Sigmoid colon (tissue), 7 donors: ENCODE data around the gene ADA. TPM values are rescaled to one million over a fixed set of nuclear protein-coding genes. Genes with fewer than 3 reads are reported as not detected.

ENCODE experiments used
- DNase-seq: peaks from one replicate; pipeline ENCODE4 v3.0.0-alpha.2; 2019
- H3K27ac ChIP-seq, 4 donors: fragments of 200-600 bp; sonication (generic); one replicate each; pipeline ENCODE4 v1.5.1; 2016 to 2019; ENCODE audit warnings: mild to moderate bottlenecking in 1 of 4
- H3K27me3 ChIP-seq, 3 donors: fragments of 200-600 bp; sonication (generic); one replicate each; pipeline ENCODE4 v1.5.1; 2019; ENCODE audit warnings: mild to moderate bottlenecking in 1 of 3
- H3K36me3 ChIP-seq, 4 donors: fragments of 200-600 bp; sonication (generic); one replicate each; pipeline ENCODE4 v1.5.1; 2016 to 2019
- H3K4me1 ChIP-seq, 4 donors: fragments of 200-600 bp; sonication (generic); one replicate each; pipeline ENCODE4 v1.5.1; 2017 to 2019
- H3K4me3 ChIP-seq, 4 donors: fragments of 200-600 bp; sonication (generic); one replicate each; pipeline ENCODE4 v1.5.1; 2017 to 2019; ENCODE audit warnings: mild to moderate bottlenecking in 2 of 4, moderate library complexity in 1 of 4
- H3K9me3 ChIP-seq, 4 donors: fragments of 200-600 bp in 3 of 4; sonication (generic) in 3 of 4; one replicate each; pipeline versions ENCODE4 v1.5.1 to v1.6.1; 2013 to 2019
- CTCF ChIP-seq, 4 experiments: fragments of 450-650 bp in 3 of 4; fragments of 200-600 bp in 1 of 4; IDR thresholded peaks; one replicate each; pipeline ENCODE4 v1.5.1; 2016 to 2019; ENCODE audit warnings: antibody characterized with exemption in 4 of 4, mild to moderate bottlenecking in 3 of 4, moderate library complexity in 2 of 4
- EP300 ChIP-seq, 4 donors: sonication (generic); formaldehyde crosslinking; IDR thresholded peaks; one replicate each; pipeline ENCODE4 v1.6.1; 2017; ENCODE audit warnings: antibody characterized with exemption in 4 of 4
- POLR2A ChIP-seq, 2 donors: fragments of 450-650 bp; IDR thresholded peaks; one replicate each; pipeline ENCODE4 v1.6.1; 2016; ENCODE audit warnings: antibody characterized with exemption in 2 of 2, mild to moderate bottlenecking in 2 of 2, moderate library complexity in 2 of 2
- POLR2AphosphoS5 ChIP-seq, 4 donors: sonication (generic); formaldehyde crosslinking; IDR thresholded peaks; one replicate each; pipeline ENCODE4 v1.6.1; 2017; ENCODE audit warnings: antibody characterized with exemption in 4 of 4
- WGBS, 2 donors: extraction: QIAGEN DNeasy Blood & Tissue Kit; methylation state at CpG; one replicate each; pipeline ENCODE4 v1.1.7; 2013; 5-methylcytosine and 5-hydroxymethylcytosine counted together
- intact Hi-C: fragments of 100-400 bp; cut with DNase I; formaldehyde crosslinking; loops from one replicate; pipeline ENCODE4 v1.15.1; 2023
- polyA plus RNA-seq, 3 donors: library from polyadenylated mRNA; stranded (reverse); fragments of 200-250 nt; gene quantifications; one replicate each; pipeline ENCODE4 v1.2.3, GENCODE V29; 2013
- total RNA-seq, 4 donors: library from RNA; depleted of rRNA; stranded (reverse); fragments of >200 nt; gene quantifications; one replicate each; pipeline ENCODE4 v1.1.0, GENCODE V29; 2016
- donor health status: healthy with polysubstance abuse.
- donor health status: Bipolar disorder and iron deficiency.
- donor health status: healthy.

Gene ADA
- total and polyA plus RNA-seq, 7 donors: 2.5 to 17.1 (median 11.1) TPM

GRCh38 chr20:44596876-44597275, 54.6 kb downstream of the ADA start:
- no peak for DNase-seq
- H3K4me3 ChIP-seq: no peak overlapping the region
- TF ChIP-seq POLR2A (IDR thresholded peaks at IDR 0.05) (no peak), CTCF (IDR thresholded peaks at IDR 0.05) (no peak), POLR2AphosphoS5 (IDR thresholded peaks at IDR 0.05) (no peak), EP300 (IDR thresholded peaks at IDR 0.05) (no peak)
- H3K27me3 ChIP-seq: no peaks in the 10 kb centered on the region
- WGBS, 2 donors: 77 to 90% methylated on average over 3 of the region's 3 CpGs
- H3K36me3 ChIP-seq: peaks cover 0 to 9% (median 4%) of the 10 kb centered on the region in 4 donors
- peaks cover 0 to 90% (median 78%) of the 10 kb centered on the region in 4 donors for H3K4me1 ChIP-seq
- intact Hi-C loops: no loop called here
- no peaks in the 10 kb centered on the region for H3K9me3 ChIP-seq
- H3K27ac ChIP-seq: peak overlapping the region; percentile 84 to 95 (median 92)

DNA sequence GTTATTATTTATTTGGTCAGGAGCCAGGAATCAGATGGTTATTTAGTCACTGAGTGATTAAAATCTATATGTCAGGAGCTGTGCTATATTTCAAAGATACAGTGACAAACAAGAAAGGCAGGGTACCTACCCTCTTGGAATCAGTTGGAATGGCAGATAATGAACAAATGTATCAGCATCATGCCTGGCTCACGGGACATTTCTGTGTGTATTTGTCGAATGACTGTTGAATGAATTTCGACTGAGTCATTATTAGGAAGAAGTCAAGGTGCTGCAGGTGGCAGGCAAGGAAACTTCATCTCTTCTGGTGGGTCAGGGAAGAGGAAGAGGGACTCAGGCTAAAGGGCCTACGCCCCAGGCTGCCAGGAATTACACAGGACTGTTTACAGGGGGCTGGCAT, 55.5 kb downstream of the ADA start:
- TF ChIP-seq POLR2AphosphoS5 (IDR thresholded peaks at IDR 0.05) (no peak), EP300 (IDR thresholded peaks at IDR 0.05) (no peak), POLR2A (IDR thresholded peaks at IDR 0.05) (no peak), CTCF (IDR thresholded peaks at IDR 0.05) (no peak)
- H3K27me3 ChIP-seq: no peaks in the 10 kb centered on the region
- H3K4me3 ChIP-seq: no peak overlapping the region
- intact Hi-C loops: no loop called here
- WGBS, 2 donors: 90 to 91% methylated on average over 4 of the region's 4 CpGs
- no peaks in the 10 kb centered on the region for H3K9me3 ChIP-seq
- H3K36me3 ChIP-seq: peaks cover 0 to 15% (median 10%) of the 10 kb centered on the region in 4 donors
- H3K27ac ChIP-seq: peak overlapping the region; percentile 1 to 95 (median 92)
- no peak for DNase-seq
- H3K4me1 ChIP-seq: peaks cover 0 to 87% (median 70%) of the 10 kb centered on the region in 4 donors

GRCh38 chr20:44594730-44595129, 56.8 kb downstream of the ADA start:
- Histone ChIP-seq H3K9me3 (no peaks in the 10 kb centered on the region), H3K4me1 (peaks cover 0 to 87% (median 60%) of the 10 kb centered on the region in 4 donors), H3K36me3 (peaks cover 0 to 28% (median 21%) of the 10 kb centered on the region in 4 donors), H3K4me3 (no peak overlapping the region), H3K27ac (peak overlapping the region; percentile 65 to 95 (median 92)), H3K27me3 (no peaks in the 10 kb centered on the region)
- intact Hi-C loops: no loop called here
- TF ChIP-seq CTCF (IDR thresholded peaks at IDR 0.05): no peak
- TF ChIP-seq POLR2AphosphoS5 (IDR thresholded peaks at IDR 0.05): no peak
- peak in 1 of 4 donors; percentile 2 for TF ChIP-seq EP300 (IDR thresholded peaks at IDR 0.05)
- WGBS, 2 donors: 58 to 69% methylated on average over 1 of the region's 1 CpG
- DNase-seq: no peak

- 78 to 81% methylated on average over 2 of the region's 2 CpGs for WGBS, 2 donors
- Histone ChIP-seq H3K27me3 (no peaks in the 10 kb centered on the region), H3K9me3 (no peaks in the 10 kb centered on the region), H3K4me3 (no peak overlapping the region), H3K4me1 (peaks cover 0 to 87% (median 51%) of the 10 kb centered on the region in 4 donors), H3K36me3 (peaks cover 0 to 29% (median 21%) of the 10 kb centered on the region in 4 donors), H3K27ac (peak overlapping the region; percentile 65 to 95 (median 92))
- intact Hi-C loops: no loop called here
- TF ChIP-seq POLR2A (IDR thresholded peaks at IDR 0.05): no peak
- no peak for TF ChIP-seq EP300 (IDR thresholded peaks at IDR 0.05)
- no peak for TF ChIP-seq POLR2AphosphoS5 (IDR thresholded peaks at IDR 0.05)
- no peak for TF ChIP-seq CTCF (IDR thresholded peaks at IDR 0.05)
- no peak for DNase-seq
Measured at GRCh38 chr20:44593751-44594150, 57.7 kb downstream of the ADA start.

GRCh38 chr20:44592366-44592765, 59.1 kb downstream of the ADA start:
- TF ChIP-seq POLR2A (IDR thresholded peaks at IDR 0.05) (no peak), CTCF (IDR thresholded peaks at IDR 0.05) (no peak), POLR2AphosphoS5 (IDR thresholded peaks at IDR 0.05) (no peak), EP300 (IDR thresholded peaks at IDR 0.05) (no peak)
- H3K4me3 ChIP-seq: no peak overlapping the region
- DNase-seq: no peak
- intact Hi-C loops: no loop called here
- H3K36me3 ChIP-seq: peaks cover 0 to 29% (median 21%) of the 10 kb centered on the region in 4 donors
- H3K9me3 ChIP-seq: no peaks in the 10 kb centered on the region
- no peaks in the 10 kb centered on the region for H3K27me3 ChIP-seq
- H3K27ac ChIP-seq: peak overlapping the region in 3 of 4 donors; percentile 92 to 95 (median 92)
- WGBS, 2 donors: 90 to 92% methylated on average over 3 of the region's 3 CpGs
- H3K4me1 ChIP-seq: peaks cover 0 to 82% (median 43%) of the 10 kb centered on the region in 4 donors
